Stimulated activated naive CD8-positive, alpha-beta T cell treated with anti-CD3 and anti-CD28 coated beads, Interleukin-15, Interleukin-2, amounts not matched to agents 100 ng/mL and 50 ng/mL, for 24 hours (primary cell): Measurements from ENCODE around the gene LCE1E.

Source experiments
- H3K27ac Mint-ChIP-seq: one replicate; pipeline ENCODE4 v1.8.0; 2021; ENCODE audit warnings: mild to moderate bottlenecking, mixed read lengths
- H3K27me3 Mint-ChIP-seq: one replicate; pipeline ENCODE4 v1.8.0; 2021; ENCODE audit warnings: mixed read lengths
- H3K36me3 Mint-ChIP-seq: one replicate; pipeline ENCODE4 v1.8.0; 2021; ENCODE audit warnings: low read depth, mixed read lengths
- H3K4me1 Mint-ChIP-seq: one replicate; pipeline ENCODE4 v1.8.0; 2021; ENCODE audit warnings: low read depth, mixed read lengths
- H3K4me3 Mint-ChIP-seq: one replicate; pipeline ENCODE4 v1.8.0; 2021; ENCODE audit warnings: mild to moderate bottlenecking, mixed read lengths
- H3K9me3 Mint-ChIP-seq: one replicate; pipeline ENCODE4 v1.8.0; 2021; ENCODE audit warnings: mixed read lengths

LCE1E gene

DNA sequence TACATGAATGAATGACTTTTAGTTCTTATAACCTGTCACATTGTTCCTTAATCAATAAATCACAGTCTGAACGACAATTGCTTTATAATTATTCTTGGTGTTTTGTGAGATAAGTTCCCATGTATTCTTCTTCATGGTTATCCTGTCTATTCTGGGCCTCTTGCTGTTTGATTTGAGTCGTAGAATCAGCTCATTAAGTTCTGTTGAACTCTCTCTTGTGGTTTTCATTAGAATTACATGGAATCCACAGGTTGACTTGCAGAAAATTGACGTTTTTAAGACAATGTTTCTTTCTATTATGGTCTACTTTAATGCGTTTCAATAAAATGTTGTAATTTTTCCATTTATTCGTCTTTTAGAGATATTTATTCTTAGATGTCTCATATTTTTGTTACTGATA lies 37.2 kb downstream of the LCE1E start:
- H3K4me3 Mint-ChIP-seq: no peak overlapping the region
- H3K36me3 Mint-ChIP-seq: no peaks in the 10 kb centered on the region
- H3K27me3 Mint-ChIP-seq: peaks cover 37% of the 10 kb centered on the region
- no peaks in the 10 kb centered on the region for H3K4me1 Mint-ChIP-seq
- H3K27ac Mint-ChIP-seq: no peak overlapping the region
- H3K9me3 Mint-ChIP-seq: no peaks in the 10 kb centered on the region

DNA sequence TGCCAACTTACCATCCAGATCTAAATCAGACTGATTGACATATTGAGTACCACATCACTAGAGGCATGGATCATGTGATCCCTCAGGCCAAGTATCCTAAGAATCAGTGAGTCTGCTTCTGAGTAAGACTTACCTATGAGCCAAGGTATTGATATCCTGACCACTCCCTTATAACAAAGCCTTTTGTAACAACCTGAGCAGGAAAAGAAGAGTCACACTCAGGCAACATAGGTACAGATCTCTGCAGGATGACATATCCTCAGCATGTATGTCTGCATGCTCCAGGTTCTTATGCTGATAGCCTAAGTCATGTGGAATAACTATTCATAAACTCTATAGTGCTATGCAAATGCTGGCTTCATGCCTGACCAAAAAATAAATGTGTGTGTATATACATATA lies 38.9 kb downstream of the LCE1E start:
- H3K27ac Mint-ChIP-seq: no peak overlapping the region
- H3K27me3 Mint-ChIP-seq: peaks cover 52% of the 10 kb centered on the region
- no peaks in the 10 kb centered on the region for H3K9me3 Mint-ChIP-seq
- no peaks in the 10 kb centered on the region for H3K36me3 Mint-ChIP-seq
- H3K4me1 Mint-ChIP-seq: no peaks in the 10 kb centered on the region
- H3K4me3 Mint-ChIP-seq: no peak overlapping the region

DNA sequence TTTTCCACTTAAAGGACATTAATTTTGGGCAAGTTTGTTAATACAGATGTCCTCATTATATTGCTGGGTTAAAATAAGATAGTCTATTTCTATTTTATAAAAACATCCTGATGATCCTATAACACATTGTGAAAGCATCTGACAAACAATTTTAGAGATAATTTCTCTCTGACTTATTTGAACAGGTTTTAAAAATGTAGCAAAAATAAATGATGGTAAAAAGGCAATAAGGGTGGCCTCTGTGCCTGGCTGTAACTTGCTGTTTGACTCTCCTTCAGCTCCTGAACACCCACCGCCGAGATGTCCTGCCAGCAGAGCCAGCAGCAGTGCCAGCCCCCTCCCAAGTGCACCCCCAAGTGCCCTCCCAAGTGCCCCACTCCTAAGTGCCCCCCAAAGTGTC lies 41.1 kb downstream of the LCE1E start, which contains the start of gene LCE1A:
Gene LCE1A (plus strand): TSS at position 301 of the 400 bp plus-strand sequence. CDS start 0 bp downstream, at position 301.
- Mint-ChIP-seq H3K4me3 (no peak within 1 kb of the TSS), H3K36me3 (no peaks in the 10 kb centered on the region), H3K27me3 (peaks cover 55% of the 10 kb centered on the region), H3K9me3 (no peaks in the 10 kb centered on the region), H3K27ac (no peak within 1 kb of the TSS), H3K4me1 (no peaks in the 10 kb centered on the region)

GRCh38 chr1:152836870-152837269 lies 50.8 kb downstream of the LCE1E start:
- Mint-ChIP-seq H3K4me3 (no peak overlapping the region), H3K27ac (no peak overlapping the region), H3K27me3 (peaks cover 5% of the 10 kb centered on the region), H3K9me3 (no peaks in the 10 kb centered on the region), H3K4me1 (no peaks in the 10 kb centered on the region), H3K36me3 (no peaks in the 10 kb centered on the region)
